ENCODE measurements around the gene DOCK2. TPM values are rescaled to one million over a fixed set of nuclear protein-coding genes. Genes with fewer than 3 reads are reported as not detected.

Gene DOCK2
- total RNA-seq, 1 donor from 2014 or later = 1.1 TPM

- Histone ChIP-seq H3K9me3 (ENCODE audit: low read depth) (no peaks in the 10 kb centered on the region), H3F3A (ENCODE audit: low read depth) (peaks cover 5% of the 10 kb centered on the region), H2AFZ (replicated peaks) (no peak overlapping the region), H3K4me1 (peaks cover 16% of the 10 kb centered on the region), H3K79me2 (ENCODE audit: low read depth) (no peaks in the 10 kb centered on the region), H3K4me3 (no peak overlapping the region), H3K9ac (no peak overlapping the region), H3K4me2 (no peak overlapping the region), H3K36me3 (no peaks in the 10 kb centered on the region), H4K20me1 (ENCODE audit: low read depth) (no peaks in the 10 kb centered on the region), H3K27ac (no peak overlapping the region), H3K27me3 (no peaks in the 10 kb centered on the region)
- no peaks in the 10 kb centered on the region for H3K9me3 Mint-ChIP-seq
- no peak overlapping the region for H3K27ac Mint-ChIP-seq
- no peak overlapping the region for H3K4me3 Mint-ChIP-seq
- no peaks in the 10 kb centered on the region for H3K36me3 Mint-ChIP-seq
- peaks cover 4% of the 10 kb centered on the region for H3K27me3 Mint-ChIP-seq (ENCODE audit: insufficient read depth, low read depth)
- peaks cover 27% of the 10 kb centered on the region for H3K4me1 Mint-ChIP-seq
- TF ChIP-seq CTCF (IDR thresholded peaks at IDR 0.05) = no peak
- TF ChIP-seq EZH2 (IDR thresholded peaks at IDR 0.05) = no peak
- TF ChIP-seq EZH2phosphoT487 (IDR thresholded peaks at IDR 0.05) = no peak
- no peak for DNase-seq (ENCODE audit: low spot score)
Measured at GRCh38 chr5:169814045-169814444, 177.0 kb downstream of the DOCK2 start.

GRCh38 chr5:169814522-169814921 lies 177.4 kb downstream of the DOCK2 start:
- TF ChIP-seq CTCF (IDR thresholded peaks at IDR 0.05) (no peak), EZH2 (IDR thresholded peaks at IDR 0.05) (no peak), EZH2phosphoT487 (IDR thresholded peaks at IDR 0.05) (no peak)
- H3K9me3 ChIP-seq (ENCODE audit: low read depth) = no peaks in the 10 kb centered on the region
- H3K27ac Mint-ChIP-seq = no peak overlapping the region
- no peaks in the 10 kb centered on the region for H4K20me1 ChIP-seq (ENCODE audit: low read depth)
- no peaks in the 10 kb centered on the region for H3K36me3 Mint-ChIP-seq
- H3K4me3 Mint-ChIP-seq = no peak overlapping the region
- no peak overlapping the region for H2AFZ ChIP-seq (replicated peaks)
- H3K4me1 ChIP-seq = peaks cover 11% of the 10 kb centered on the region
- H3K9ac ChIP-seq = no peak overlapping the region
- H3K27me3 Mint-ChIP-seq (ENCODE audit: insufficient read depth, low read depth) = peaks cover 3% of the 10 kb centered on the region
- no peak overlapping the region for H3K27ac ChIP-seq
- H3K4me2 ChIP-seq = no peak overlapping the region
- H3K4me3 ChIP-seq = no peak overlapping the region
- H3F3A ChIP-seq (ENCODE audit: low read depth) = no peaks in the 10 kb centered on the region
- no peaks in the 10 kb centered on the region for H3K27me3 ChIP-seq
- no peaks in the 10 kb centered on the region for H3K79me2 ChIP-seq (ENCODE audit: low read depth)
- no peaks in the 10 kb centered on the region for H3K36me3 ChIP-seq
- H3K4me1 Mint-ChIP-seq = peaks cover 22% of the 10 kb centered on the region
- no peak for DNase-seq (ENCODE audit: low spot score)
- H3K9me3 Mint-ChIP-seq = no peaks in the 10 kb centered on the region

GRCh38 chr5:169817031-169817430 lies 180.0 kb downstream of the DOCK2 start:
- Histone ChIP-seq H3K9ac (no peak overlapping the region), H2AFZ (replicated peaks) (no peak overlapping the region), H4K20me1 (ENCODE audit: low read depth) (no peaks in the 10 kb centered on the region), H3K4me1 (peaks cover 4% of the 10 kb centered on the region), H3K27me3 (no peaks in the 10 kb centered on the region), H3K4me2 (no peak overlapping the region), H3F3A (ENCODE audit: low read depth) (no peaks in the 10 kb centered on the region), H3K27ac (no peak overlapping the region), H3K36me3 (no peaks in the 10 kb centered on the region), H3K4me3 (no peak overlapping the region), H3K9me3 (ENCODE audit: low read depth) (no peaks in the 10 kb centered on the region), H3K79me2 (ENCODE audit: low read depth) (no peaks in the 10 kb centered on the region)
- H3K4me3 Mint-ChIP-seq = no peak overlapping the region
- TF ChIP-seq EZH2phosphoT487 (IDR thresholded peaks at IDR 0.05) (no peak), EZH2 (IDR thresholded peaks at IDR 0.05) (no peak), CTCF (IDR thresholded peaks at IDR 0.05) (no peak)
- no peak for DNase-seq (ENCODE audit: low spot score)
- H3K36me3 Mint-ChIP-seq = no peaks in the 10 kb centered on the region
- H3K9me3 Mint-ChIP-seq = peaks cover 2% of the 10 kb centered on the region
- peaks cover 3% of the 10 kb centered on the region for H3K4me1 Mint-ChIP-seq
- H3K27me3 Mint-ChIP-seq (ENCODE audit: insufficient read depth, low read depth) = peaks cover 2% of the 10 kb centered on the region
- no peak overlapping the region for H3K27ac Mint-ChIP-seq

All from neural progenitor cell (in vitro differentiated cells).